Stimulated activated CD4-positive, alpha-beta T cell treated with anti-CD3 and anti-CD28 coated beads, Interleukin-12 subunit alpha, Interleukin-12 subunit beta, amount 100 ng/mL, for 24 hours (primary cell): ENCODE measurements around the gene F5.
"Not testable (repeated sequence)": the region's sequence is repeated elsewhere in the genome, so short reads cannot be mapped to it uniquely, and the experiment has no call there.

Experiments
- DNase-seq, 2 experiments: peaks; one replicate each; pipeline ENCODE4 v3.0.0-alpha.2; 2020; ENCODE audit warnings: low read depth in 2 of 2

The F5 gene

DNA sequence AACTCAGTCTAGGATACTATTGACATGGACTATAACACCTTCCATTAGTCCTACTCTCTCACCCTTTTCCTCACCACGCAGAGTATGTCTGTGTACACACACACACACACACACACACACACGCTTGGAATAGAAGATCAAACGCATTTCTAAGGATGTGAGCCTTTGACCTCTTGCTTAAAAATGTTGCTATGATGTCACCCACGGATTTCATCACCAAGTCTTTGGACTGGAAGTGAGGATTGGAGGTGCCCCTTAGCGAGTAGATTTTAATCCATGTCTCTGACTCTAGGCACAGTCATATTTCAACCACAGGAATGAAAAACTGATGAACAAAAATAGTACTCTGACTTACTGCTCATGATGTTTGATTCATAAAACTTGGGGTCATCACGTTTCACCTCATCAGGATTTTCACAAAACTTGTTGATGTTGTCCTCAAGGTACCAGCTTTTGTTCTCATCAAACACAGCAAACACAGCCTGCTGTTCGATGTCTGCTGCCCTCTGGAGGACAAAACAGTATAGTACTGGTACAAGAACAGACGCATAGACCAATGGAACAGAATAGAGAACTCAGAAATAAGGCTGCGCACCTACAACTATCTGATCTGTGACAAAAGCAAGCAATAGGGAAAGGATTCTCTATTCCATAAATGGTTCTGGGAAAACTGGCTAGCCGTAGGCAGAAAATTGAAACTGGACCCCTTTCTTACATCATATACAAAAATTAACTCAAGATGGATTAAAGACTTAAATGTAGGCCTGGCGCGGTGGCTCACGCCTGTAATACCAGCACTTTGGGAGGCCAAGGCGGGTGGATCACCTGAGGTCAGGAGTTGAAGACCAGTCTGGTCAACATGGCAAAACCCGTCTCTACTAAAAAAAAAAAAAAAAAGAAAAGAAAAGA, 39.9 kb downstream of the F5 start:
- DNase-seq: no peak

DNA sequence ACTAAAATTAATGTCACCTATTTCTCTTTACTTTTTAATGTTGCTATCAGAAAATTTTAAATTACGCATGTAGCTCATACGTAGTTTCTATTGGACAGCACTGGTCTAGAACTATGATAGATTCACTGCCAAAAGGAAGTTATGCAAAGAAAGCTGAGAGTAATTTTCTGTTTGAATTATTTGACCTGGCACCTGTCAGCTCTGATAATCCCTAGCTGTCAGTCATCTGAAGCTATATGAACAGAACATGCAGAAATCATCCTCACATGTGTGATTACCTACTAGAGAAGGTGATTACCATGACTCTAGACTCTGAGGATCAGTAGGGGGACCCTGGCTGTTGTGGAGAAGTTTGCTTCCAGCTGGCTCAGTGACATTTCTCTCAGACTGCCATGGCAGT, 40.8 kb downstream of the F5 start:
- no peak for DNase-seq

DNA sequence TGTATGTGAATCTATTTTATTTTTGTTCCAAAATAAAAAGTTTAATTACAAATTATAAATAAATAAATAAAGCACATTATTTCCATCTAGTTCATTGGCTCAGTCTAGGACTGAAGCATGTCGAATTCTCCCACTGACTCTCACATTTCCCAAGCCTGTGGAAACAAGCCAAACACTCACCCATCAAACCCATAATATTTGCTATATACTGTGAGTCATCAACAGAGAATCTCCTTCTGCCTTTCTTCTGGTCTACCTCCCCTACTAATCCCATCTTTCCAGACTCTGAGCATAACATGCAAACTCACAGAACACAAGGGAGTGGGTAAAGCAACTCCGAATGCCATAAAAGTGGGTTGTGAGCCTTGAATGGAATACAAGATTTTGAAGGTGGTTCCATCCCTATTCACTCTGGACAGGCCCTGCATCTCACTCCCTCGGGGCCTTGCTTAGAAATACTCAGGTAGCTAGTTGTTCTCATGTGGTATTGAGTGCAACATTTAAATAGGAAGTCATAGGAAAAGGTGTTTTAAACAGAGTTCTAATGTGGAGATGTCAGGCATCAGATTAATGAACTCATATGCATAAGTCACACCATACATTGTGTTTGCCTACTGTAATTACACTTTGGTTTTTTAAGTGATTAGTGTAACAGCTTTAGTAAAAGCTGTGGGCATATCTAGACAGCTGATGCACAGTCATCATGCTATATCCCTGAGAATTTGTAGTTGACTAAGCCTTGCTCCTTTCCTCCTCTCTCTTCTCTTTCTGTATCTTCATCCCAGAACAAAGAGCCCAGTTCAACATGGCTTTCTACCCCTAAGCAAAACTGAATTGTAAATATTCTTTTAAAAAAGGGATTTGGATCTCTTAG, 47.0 kb downstream of the F5 start:
- no peak for DNase-seq

DNA sequence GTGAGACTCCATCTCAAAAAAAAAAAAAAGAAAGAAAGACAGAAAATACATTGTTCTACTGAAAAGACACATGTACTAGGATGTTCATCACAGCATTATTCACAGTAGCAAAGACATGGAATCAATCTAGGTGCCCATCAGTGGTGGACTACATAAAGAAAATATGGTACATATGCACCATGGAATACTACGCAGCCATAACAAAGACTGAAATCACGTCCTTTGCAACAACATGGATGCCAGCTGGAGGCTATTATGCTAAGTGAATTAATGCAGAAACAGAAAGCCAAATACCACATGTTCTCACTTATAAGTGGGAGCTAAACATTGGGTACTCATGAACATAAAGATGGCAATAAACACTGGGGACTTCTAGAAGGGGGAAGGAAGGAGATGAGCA, 51.6 kb downstream of the F5 start:
- no peak for DNase-seq

DNA sequence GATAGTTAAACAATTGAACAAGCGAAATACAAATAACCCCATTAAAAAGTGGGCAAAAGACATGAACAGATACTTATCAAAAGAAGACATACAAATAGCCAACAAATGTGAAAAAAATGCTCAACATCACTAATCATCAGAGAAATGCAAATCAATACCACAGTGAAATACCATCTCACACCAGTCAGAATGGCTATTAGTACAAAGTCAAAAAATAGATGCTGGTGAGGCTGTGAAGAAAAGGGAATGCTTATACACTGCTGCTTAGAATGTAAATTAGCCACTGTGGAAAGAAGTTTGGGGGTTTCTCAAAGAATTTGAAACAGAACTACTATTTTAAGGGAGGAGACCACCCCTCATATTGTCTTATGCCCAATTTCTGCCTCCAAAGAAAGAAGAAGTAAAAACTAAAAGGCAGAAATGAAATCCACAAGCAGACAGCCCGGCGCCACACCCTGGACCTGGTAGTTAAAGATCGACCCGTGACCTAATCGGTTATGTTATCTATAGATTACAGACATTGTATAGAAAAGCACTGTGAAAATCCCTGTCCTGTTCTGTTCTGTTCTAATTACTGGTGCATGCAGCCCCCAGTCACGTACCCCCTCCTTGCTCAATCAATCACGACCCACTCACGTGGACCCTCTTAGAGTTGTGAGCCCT, 52.6 kb downstream of the F5 start:
- DNase-seq: not testable (repeated sequence)

DNA sequence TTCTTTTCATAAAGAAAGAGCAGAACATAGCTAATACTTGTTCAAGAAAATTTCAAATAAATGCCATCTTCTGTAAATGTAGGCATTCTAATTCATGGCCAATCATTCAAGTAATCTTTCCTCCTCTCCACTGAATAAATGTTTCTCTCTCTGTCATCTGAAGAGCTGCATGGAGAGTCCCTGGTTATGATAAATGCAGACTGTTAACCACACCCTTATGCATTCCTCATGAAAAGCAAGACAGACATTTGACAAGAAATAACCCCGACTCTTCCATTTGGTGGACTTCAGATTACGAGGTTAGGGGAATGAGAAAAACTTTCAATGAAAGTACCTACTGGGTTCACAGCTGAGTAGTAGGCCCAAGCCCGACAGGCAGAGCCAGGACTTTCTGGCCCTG, 55.8 kb downstream of the F5 start:
- no peak for DNase-seq

DNA sequence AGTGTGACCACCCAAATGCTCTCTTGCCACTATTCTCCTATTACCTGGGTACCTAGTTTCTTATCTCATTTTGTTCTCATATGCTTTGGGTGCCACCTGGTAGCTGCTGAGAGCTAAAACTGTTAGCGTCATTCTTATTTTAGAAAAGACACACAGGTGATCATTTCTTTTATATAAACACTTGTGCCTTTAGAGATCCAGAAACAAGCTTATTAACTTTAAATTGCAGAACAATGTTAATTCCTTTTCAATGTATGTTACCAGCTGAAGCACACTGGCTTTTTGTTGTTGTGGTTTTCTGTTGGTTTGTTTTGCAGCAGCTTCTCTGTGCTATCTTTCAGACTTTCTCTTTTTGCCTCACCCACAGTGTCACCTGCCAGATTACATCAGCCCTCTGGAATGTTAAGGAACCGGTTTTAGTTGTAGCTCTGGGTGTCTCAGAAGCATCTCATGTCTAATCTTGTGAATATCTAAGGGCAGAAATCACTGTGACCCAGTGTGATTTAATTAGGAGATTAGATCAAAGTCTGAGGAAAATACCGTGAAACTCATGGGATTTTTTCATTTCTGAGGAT, 57.1 kb downstream of the F5 start:
- no peak for DNase-seq

DNA sequence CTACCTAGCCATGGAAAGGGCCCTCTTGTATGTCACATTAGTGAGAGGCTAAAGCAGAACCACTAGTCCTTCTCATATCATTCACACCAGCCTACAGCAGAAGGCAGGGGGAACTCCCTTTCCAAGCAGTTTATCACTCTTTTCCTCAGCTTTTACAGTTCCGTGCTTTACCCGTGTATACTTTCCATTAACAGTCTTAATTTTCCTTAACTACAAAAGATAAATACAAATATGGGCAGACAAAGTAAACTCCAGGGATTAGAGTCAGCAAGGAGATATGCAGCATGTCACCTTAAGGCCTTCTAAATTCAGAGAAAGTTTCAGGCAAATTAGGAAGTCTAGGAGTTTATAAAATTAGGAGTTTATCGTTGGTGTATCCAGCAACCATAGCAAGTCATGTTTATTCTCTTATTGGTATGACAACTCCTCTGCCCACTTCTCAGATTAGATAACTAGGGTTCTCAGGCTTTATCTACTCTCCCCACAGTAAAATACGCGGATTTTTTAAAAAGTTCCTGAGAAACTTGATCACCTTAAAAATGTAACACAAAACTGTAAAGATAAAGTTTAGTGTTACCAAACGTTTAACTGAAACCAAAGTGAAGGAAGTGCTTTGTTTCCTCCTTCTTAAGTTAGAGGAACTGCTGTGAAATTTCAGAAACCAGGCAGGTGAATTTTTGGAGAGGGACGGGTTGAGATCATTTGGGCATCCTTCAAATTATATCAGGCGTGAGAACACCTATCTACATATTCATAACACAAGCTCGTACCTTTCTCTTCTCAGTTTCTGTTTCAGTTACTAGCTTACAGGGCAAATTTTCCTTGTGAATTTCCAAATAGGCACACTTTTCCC, 57.8 kb downstream of the F5 start:
- DNase-seq: no peak

DNA sequence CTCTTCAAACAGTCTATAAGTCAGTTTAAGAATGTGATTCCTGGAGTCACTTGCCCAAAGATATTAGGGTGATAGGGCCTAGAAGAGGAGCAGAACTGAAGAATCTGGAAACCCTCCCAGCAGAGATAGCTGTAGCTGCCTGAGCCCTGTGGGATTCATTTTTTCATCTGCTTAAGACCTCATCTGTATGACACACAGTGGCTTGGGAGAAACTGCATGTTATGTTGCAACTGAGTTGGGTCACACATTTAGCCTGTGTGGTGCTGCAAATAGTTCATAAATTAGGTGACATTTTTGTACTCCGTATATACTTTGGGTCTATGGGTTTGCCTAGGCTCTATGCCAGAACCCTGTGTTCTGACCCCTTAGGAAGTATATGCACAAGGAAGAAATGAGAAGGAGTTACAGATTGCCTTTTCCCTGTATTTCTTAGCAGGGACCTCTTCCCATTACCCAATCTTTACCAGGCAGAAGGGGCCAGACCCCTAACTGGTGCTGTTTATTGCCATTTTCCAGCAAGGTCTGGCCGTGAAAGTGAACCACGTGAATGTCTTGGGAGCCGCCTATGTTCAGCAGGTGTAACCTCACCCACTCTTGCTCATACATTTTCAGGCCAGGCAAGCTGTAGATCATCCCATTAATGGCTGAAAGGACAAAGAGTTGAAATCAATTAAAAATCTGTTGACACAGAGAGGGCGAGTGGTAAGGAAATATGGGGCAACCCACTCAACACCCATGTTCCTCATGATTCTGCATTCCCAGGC, 58.6 kb downstream of the F5 start:
- no peak for DNase-seq

DNA sequence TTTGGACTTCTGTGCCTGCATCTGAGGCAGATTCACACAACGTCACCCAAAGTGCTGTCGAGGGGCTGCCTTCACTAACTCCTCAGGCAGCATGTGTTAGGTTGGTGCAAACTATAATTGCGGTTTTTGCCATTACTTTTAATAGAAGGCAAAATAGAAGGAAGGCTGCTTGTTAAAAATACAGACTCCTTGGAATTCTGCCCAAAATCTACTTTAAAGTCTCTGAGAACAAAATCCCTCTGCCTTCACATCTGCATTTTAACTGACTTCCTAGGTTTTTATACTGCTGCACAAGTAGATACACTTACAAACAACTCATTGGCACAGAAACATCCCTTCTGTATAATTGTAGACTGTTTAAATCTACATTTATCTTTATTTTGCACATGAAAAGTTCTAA, 59.3 kb downstream of the F5 start:
- no peak for DNase-seq

DNA sequence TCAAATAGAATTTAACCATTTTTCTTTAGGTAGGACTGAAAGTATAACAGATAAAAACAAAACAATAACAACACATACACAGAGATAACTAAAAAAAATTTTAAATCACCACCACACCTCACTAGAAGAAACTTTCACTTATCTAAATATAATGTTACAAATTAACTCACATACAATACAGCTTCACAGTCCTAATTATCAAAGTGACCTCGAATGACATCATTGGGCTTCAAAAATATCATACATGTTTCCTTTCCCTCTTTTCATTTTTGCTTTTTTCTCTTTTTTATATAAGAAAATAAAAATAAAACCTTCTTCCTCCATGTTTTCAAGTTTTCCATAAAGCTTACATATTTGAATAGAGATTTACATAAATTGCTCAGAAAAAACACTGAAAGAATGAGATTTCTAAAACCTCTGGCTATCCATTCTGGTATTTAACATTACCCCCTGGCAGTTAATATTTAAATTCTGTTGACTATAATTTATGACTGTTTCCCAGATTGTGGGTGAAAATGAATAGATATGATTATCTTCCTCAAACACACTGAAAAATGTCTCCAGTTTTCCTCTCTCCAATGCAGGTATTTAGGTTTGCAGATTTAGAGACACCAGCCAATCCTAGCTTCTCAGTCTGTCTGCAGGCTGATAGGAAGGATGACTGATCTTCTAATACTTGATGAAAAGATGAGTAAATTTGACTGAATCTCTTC, 60.0 kb downstream of the F5 start:
- no peak for DNase-seq

DNA sequence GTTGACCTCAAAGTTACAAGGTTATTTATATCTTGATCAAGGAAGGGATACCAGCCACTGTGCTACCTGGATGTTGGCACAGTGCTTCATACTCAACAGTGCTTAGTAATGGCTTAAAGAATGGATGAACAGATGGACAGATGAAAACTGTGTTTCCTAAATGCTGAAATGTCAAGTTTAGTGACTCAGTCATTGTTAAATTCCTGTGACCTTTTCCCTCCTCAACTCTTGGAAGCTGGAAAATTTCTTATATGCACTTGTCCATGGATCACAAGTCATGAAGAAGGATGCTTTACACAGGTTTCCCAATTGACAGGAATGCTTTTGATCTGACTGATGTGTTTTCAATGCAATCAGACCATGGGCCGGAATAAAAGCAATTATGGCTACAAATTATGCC, 60.9 kb downstream of the F5 start:
- DNase-seq: no peak

DNA sequence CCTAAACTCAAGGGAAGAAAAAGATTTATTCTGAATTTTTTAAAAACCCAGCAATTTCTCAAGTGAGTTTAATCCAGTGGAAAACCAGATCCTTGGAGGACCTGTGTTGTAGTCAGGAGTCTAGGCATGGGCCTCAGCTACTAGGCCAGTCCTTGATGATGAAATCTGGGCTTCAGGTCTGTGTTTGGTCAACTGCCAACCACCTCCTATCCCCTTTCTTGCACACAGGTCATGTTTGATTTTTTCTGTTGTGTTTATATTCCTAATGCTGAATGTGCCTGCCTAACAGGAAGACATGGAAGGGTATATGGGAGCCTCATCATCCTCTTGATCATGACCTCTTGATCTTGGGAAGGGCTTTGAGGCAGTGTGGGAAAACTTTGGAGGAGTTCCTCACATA, 62.4 kb downstream of the F5 start:
- no peak for DNase-seq

DNA sequence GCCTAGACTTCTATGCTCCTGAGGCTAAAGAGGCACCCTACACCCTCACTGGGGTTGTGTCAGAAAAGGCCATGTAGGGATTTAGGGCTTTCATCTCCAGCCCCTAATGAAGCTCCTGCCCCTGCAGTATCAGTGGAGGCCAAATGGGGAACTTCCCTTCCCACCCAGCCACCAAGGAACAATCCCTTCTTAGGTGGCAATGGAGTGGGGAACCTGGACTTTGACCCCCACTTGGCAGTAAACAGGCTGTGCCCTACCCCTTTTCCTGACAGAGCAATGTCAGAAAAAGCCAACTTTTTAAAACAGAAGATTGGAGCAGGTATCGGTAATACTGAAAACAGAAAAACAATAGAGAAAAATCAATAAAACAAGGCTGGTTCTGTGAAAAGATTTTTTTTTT, 65.1 kb downstream of the F5 start:
- DNase-seq: no peak

DNA sequence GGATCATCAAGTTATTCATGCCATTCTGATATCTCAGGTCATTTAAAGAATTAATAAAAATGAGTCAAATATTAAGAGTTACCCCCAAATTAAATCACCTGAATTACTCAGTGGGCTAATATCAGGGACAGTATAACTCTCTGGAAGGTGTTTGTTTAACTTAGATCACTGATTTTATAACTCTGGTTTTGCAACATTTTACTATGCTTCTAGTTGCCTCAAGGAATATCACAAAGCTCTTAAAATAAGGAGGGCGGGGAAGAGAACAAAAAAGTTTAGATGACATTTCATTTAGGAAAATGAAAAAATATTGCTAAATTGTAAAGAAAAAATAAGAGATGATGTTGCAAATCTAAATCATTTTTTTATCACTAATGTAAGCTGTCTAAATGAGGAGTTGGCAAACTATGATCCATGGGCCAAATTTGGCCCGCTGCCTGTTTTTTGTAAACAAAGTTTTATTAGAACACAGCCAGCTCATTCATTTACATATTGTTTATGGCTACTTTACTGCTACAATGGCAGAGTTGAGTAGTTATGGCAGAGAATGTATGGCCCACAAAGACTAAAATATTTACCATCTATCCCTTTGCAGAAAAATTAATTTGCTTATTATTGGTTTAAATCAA, 68.6 kb downstream of the F5 start:
- DNase-seq: no peak

DNA sequence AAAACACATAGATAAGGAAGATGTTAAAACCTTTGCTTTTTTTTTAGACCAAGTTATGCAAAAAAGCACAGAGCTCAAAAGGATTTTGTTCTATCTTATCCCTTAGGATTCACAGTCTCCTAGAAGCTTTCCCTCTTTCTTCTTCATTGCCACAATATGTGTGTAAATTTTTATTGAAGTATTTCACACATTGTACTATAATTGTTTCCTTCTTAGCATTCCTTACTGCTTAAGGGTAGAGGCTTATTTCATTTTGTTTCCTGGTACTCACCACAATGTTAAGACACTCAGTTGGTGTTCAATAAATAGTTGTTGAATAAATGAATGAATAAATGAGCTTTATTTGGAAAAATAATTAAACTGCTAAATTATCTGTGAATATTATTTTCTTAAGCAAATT, 70.6 kb downstream of the F5 start:
- no peak for DNase-seq

DNA sequence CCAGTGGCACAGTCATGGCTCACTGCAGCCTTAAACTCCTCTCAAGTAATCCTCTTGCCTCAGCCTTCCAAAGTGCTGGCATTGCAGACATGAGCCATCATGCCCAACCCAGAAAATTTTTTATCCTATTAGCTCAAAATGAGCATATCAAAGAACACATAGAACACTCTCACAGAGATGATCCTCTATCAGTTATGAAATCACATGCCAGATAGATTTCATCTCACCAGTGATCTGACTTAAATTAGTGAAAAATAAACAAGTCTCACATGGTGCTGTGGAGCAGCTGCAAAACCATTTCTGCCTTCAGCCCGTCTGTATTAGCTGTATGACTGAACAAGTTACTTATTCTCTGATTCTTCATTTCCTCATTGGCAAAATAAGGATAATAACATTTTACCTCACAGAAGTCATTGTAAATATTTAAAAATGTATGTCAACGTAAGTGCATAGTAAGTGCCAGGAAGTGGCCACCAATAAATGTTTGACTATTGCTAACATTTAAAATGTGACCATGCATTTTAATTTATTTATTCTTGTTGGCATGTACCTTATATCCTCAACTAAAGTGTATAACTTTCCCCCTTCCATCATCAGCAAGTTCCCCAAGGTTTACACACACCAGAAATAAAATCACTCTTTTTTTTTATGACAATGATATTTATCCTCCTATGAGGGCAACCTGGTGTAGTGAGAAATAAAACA, 71.6 kb downstream of the F5 start:
- DNase-seq: no peak

DNA sequence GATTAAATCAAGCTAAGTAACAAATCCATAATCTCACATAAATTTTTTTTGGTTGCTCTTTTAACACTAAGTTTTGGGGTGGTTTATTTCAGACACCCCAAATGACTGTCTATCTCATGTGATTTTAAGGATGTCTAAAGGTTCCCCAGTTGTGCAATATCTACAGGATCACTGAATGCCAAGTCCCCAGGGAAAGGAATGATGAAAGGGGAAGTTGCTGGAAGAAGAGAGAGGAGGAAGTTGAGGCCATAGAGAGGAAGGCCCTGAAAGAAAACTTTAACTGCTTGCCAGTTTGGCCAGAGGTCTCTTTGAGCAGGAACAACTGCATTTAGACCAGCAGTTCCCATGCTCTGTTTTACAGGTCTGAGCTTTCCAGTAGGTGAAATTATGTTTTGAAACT, 73.1 kb downstream of the F5 start:
- DNase-seq: no peak
